IMR-90 (cell line): ENCODE data around the gene PTPRK. TPM values are rescaled to one million over a fixed set of nuclear protein-coding genes. Genes with fewer than 3 reads are reported as not detected.

Experiments
- ATAC-seq: fragments of 200-7000 bp; cut with Tn5 transposase; 2 replicates; pipeline ENCODE4 v1.9.1; 2020; ENCODE audit warnings: low read depth, mild to moderate bottlenecking, moderate library complexity
- BruUV-seq: library from RNA; stranded (reverse); fragments of 400-500 nt; replicated peaks from 2 replicates; lab custom pipeline; 2021; lab: Mats Ljungman, UMichigan
- CTCF ChIA-PET: fragments of 300-600 bp; formaldehyde crosslinking; extraction: SDS; loops from one replicate; lab custom pipeline; 2021; ENCODE audit warnings: antibody characterized with exemption; lab: Yijun Ruan, JAX
- POLR2A ChIA-PET: fragments of 300-600 bp; sonication (Branson Sonifier 250); formaldehyde crosslinking; loops from one replicate; lab custom pipeline; 2022; ENCODE audit warnings: antibody characterized with exemption; ENCODE audit not compliant: unreplicated experiment; lab: Charles Lee
- DNase-seq: peaks from one replicate; pipeline ENCODE4 v3.0.0; 2013
- H2AFZ ChIP-seq: replicated peaks from 2 replicates; pipeline ENCODE3; 2013; ENCODE audit warnings: low read length, mild to moderate bottlenecking; ENCODE audit not compliant: poor library complexity
- H2AK5ac ChIP-seq: 2 replicates; pipeline ENCODE4 v1.6.1; 2013; ENCODE audit warnings: low read depth, low read length, inconsistent platforms
- H2AK9ac ChIP-seq: replicated peaks from 2 replicates; pipeline ENCODE3; 2013; ENCODE audit warnings: mild to moderate bottlenecking, low read depth, low read length, moderate library complexity; ENCODE audit not compliant: poor library complexity
- H2BK120ac ChIP-seq: 2 replicates; pipeline ENCODE4 v1.6.1; 2013; ENCODE audit warnings: low read depth, low read length, inconsistent platforms
- H2BK15ac ChIP-seq: 3 replicates; pipeline ENCODE4 v1.6.1; 2013; ENCODE audit warnings: low read depth, low read length, inconsistent platforms
- H2BK20ac ChIP-seq: 2 replicates; pipeline ENCODE4 v1.6.1; 2013; ENCODE audit warnings: low read depth, mild to moderate bottlenecking, inconsistent platforms, low read length, moderate library complexity
- H2BK5ac ChIP-seq: 2 replicates; pipeline ENCODE4 v1.6.1; 2013; ENCODE audit warnings: mild to moderate bottlenecking, low read depth, low read length, inconsistent platforms; ENCODE audit not compliant: poor library complexity, severe bottlenecking
- H3K14ac ChIP-seq: replicated peaks from 2 replicates; pipeline ENCODE4 v1.6.1; 2013; ENCODE audit warnings: low read depth, low read length, inconsistent platforms
- H3K18ac ChIP-seq: 2 replicates; pipeline ENCODE4 v1.6.1; 2013; ENCODE audit warnings: low read depth, low read length, control low read depth
- H3K23ac ChIP-seq: 2 replicates; pipeline ENCODE4 v1.6.1; 2013; ENCODE audit warnings: low read depth, low read length, inconsistent platforms
- H3K27ac ChIP-seq: 2 replicates; pipeline ENCODE4 v1.5.1; 2013; ENCODE audit warnings: mild to moderate bottlenecking, control low read depth, low read length; ENCODE audit not compliant: insufficient read depth
- H3K27me3 ChIP-seq: 2 replicates; pipeline ENCODE4 v1.6.1; 2013; ENCODE audit warnings: low read length; ENCODE audit not compliant: control insufficient read depth, insufficient read depth
- H3K36me3 ChIP-seq: 2 replicates; pipeline ENCODE4 v1.6.1; 2013; ENCODE audit warnings: low read length, mixed read lengths; ENCODE audit not compliant: control insufficient read depth, insufficient read depth
- H3K4ac ChIP-seq: 2 replicates; pipeline ENCODE4 v1.6.1; 2013; ENCODE audit warnings: low read depth, low read length, inconsistent platforms
- H3K4me1 ChIP-seq: 2 replicates; pipeline ENCODE4 v1.6.1; 2013; ENCODE audit warnings: low read length, mixed read lengths; ENCODE audit not compliant: control insufficient read depth, insufficient read depth
- H3K4me2 ChIP-seq: 2 replicates; pipeline ENCODE4 v1.6.1; 2013; ENCODE audit warnings: low read depth, mild to moderate bottlenecking, control low read depth, low read length, moderate library complexity
- H3K4me3 ChIP-seq: 2 replicates; pipeline ENCODE4 v1.5.1; 2013; ENCODE audit warnings: low read depth, mild to moderate bottlenecking, control low read depth, low read length, moderate library complexity; ENCODE audit not compliant: insufficient read depth
- H3K56ac ChIP-seq: 2 replicates; pipeline ENCODE4 v1.6.1; 2013; ENCODE audit warnings: low read length, inconsistent platforms; ENCODE audit not compliant: insufficient read depth; ENCODE audit errors: extremely low read depth
- H3K79me1 ChIP-seq, 2 experiments: 2 replicates each; pipeline ENCODE4 v1.6.1; 2013; ENCODE audit warnings: low read length in 2 of 2, inconsistent platforms in 1 of 2, low read depth in 1 of 2
- H3K9ac ChIP-seq: 2 replicates; pipeline ENCODE4 v1.6.1; 2013; ENCODE audit warnings: low read depth, low read length, control low read depth
- H3K9me1 ChIP-seq: 2 replicates; pipeline ENCODE4 v1.6.1; 2013; ENCODE audit warnings: low read length, inconsistent platforms; ENCODE audit not compliant: insufficient read depth
- H3K9me3 ChIP-seq: 2 replicates; pipeline ENCODE4 v1.6.1; 2013; ENCODE audit warnings: low read length; ENCODE audit not compliant: control insufficient read depth, insufficient read depth
- H4K20me1 ChIP-seq: 2 replicates; pipeline ENCODE4 v1.6.1; 2013; ENCODE audit warnings: low read length, inconsistent platforms; ENCODE audit not compliant: insufficient read depth
- H4K5ac ChIP-seq: 2 replicates; pipeline ENCODE4 v1.6.1; 2013; ENCODE audit warnings: mild to moderate bottlenecking, low read depth, low read length, control low read depth
- H4K8ac ChIP-seq, 2 experiments: 2 replicates each; pipeline ENCODE4 v1.6.1; 2013; ENCODE audit warnings: low read depth in 2 of 2, low read length in 2 of 2, control low read depth in 1 of 2, inconsistent platforms in 1 of 2
- H4K91ac ChIP-seq: 2 replicates; pipeline ENCODE4 v1.6.1; 2013; ENCODE audit warnings: low read depth, low read length, inconsistent platforms; ENCODE audit not compliant: insufficient read depth
- BHLHE40 ChIP-seq: fragments of 150-350 bp; IDR thresholded peaks from 2 replicates; pipeline ENCODE4 v1.6.1; 2016; ENCODE audit warnings: mild to moderate bottlenecking, low read depth, low read length
- CTCF ChIP-seq: conservative IDR thresholded peaks from 2 replicates; pipeline ENCODE4 v1.5.1; 2012; ENCODE audit warnings: mild to moderate bottlenecking, low read depth, low read length, improper control_type of control experiment
- ELK1 ChIP-seq: fragments of 150-350 bp; IDR thresholded peaks from 2 replicates; pipeline ENCODE4 v1.6.1; 2016; ENCODE audit warnings: low read depth, mild to moderate bottlenecking, low read length, moderate library complexity, borderline replicate concordance
- FOS ChIP-seq: fragments of 150-350 bp; IDR thresholded peaks from 2 replicates; pipeline ENCODE4 v1.6.1; 2016; ENCODE audit warnings: low read depth, low read length
- MAFK ChIP-seq: IDR thresholded peaks from 2 replicates; pipeline ENCODE4 v1.6.1; 2012; ENCODE audit warnings: low read depth, low read length, improper control_type of control experiment
- MXI1 ChIP-seq: IDR thresholded peaks from 2 replicates; pipeline ENCODE4 v1.6.1; 2012; ENCODE audit warnings: low read depth, mild to moderate bottlenecking, low read length, moderate library complexity, borderline replicate concordance
- POLR2A ChIP-seq: IDR thresholded peaks from 2 replicates; pipeline ENCODE4 v1.6.1; 2012; ENCODE audit warnings: mild to moderate bottlenecking, low read depth, low read length
- SMC3 ChIP-seq: fragments of 150-350 bp; IDR thresholded peaks from 2 replicates; pipeline ENCODE4 v1.6.1; 2016; ENCODE audit warnings: low read depth, mild to moderate bottlenecking, antibody characterized with exemption, low read length, moderate library complexity
- USF2 ChIP-seq: fragments of 150-350 bp; IDR thresholded peaks from 2 replicates; pipeline ENCODE4 v1.6.1; 2017; ENCODE audit warnings: mild to moderate bottlenecking, antibody characterized with exemption, low read length, low read depth
- dilution Hi-C: fragments of 300-500 bp; cut with HindIII; formaldehyde crosslinking; loops from one replicate; pipeline ENCODE4 v1.14.3; 2018; ENCODE audit warnings: low sequenced_read_pairs; ENCODE audit not compliant: unreplicated experiment
- in situ Hi-C: fragments of 300-500 bp; cut with MboI; formaldehyde crosslinking; loops from 3 replicates; pipeline ENCODE4 v1.14.3; 2019; ENCODE audit warnings: low sequenced_read_pairs, inconsistent platforms, mixed read lengths
- intact Hi-C: fragments of 100-400 bp; cut with micrococcal nuclease; formaldehyde crosslinking; loops from 2 replicates; pipeline ENCODE4 v1.10.0; 2022
- polyA plus RNA-seq, 3 experiments: library from polyadenylated mRNA; depleted of rRNA; stranded (reverse); fragments of >200 nt; gene quantifications; 2 replicates each; pipeline ENCODE4 v1.2.3, GENCODE V29; 2012; ENCODE audit warnings: low replicate concordance in 1 of 3
- total RNA-seq: library from RNA; depleted of rRNA; stranded (reverse); fragments of >200 nt; gene quantifications from 2 replicates; pipeline ENCODE4 v1.2.3, GENCODE V29; 2012

Gene PTPRK
- total and polyA plus RNA-seq, 2 of the 4 experiments (the other 2 are of a cell fraction), result 18.0 to 80.8 TPM

- H3K79me1 ChIP-seq, result peaks cover 11 to 31% of the 10 kb centered on the region in 2 experiments
- dilution Hi-C loops (no loop called here), in situ Hi-C loops (no loop called here), intact Hi-C loops (loop anchor here (5.0 kb wide), 1 partner anchor 242 kb away; no protein-coding TSS in a partner anchor)
- ChIA-PET POLR2A (interaction anchor here (0.7 kb wide), 1 partner anchor 244 kb away, joined by 3 read pairs; the partner anchor contains the start of gene PTPRK), CTCF (no interaction called here)
- H2AK9ac ChIP-seq, result no peak overlapping the region
- no TSS peak for BruUV-seq
- H3K9me1 ChIP-seq, result no peaks in the 10 kb centered on the region
- no peak overlapping the region for H3K4me3 ChIP-seq
- H3K27me3 ChIP-seq, result no peaks in the 10 kb centered on the region
- H2AK5ac ChIP-seq, result no peak overlapping the region
- no peaks in the 10 kb centered on the region for H3K36me3 ChIP-seq
- H4K20me1 ChIP-seq, result peaks cover 7% of the 10 kb centered on the region; the same call in 1 of the 2 replicates
- H2BK120ac ChIP-seq, result no peak overlapping the region
- H2BK5ac ChIP-seq, result peak overlapping the region; percentile 61
- DNase-seq (no peak), ATAC-seq (0 out of 2 replicates have a peak, but pooled peaks have one; percentile 15)
- no peak overlapping the region for H3K9ac ChIP-seq
- H3K18ac ChIP-seq, result no peak overlapping the region
- no peak overlapping the region for H3K14ac ChIP-seq
- H3K27ac ChIP-seq, result no peak overlapping the region
- no peak overlapping the region for H3K4ac ChIP-seq
- no peak overlapping the region for H2BK15ac ChIP-seq
- no peaks in the 10 kb centered on the region for H3K9me3 ChIP-seq
- peaks cover 3% of the 10 kb centered on the region; the same call in 1 of the 2 replicates for H3K4me1 ChIP-seq
- H3K4me2 ChIP-seq, result no peak overlapping the region
- H4K8ac ChIP-seq, result no peak overlapping the region
- H3K56ac ChIP-seq, result no peak overlapping the region; the same call in 1 of the 2 replicates
- H4K5ac ChIP-seq, result no peak overlapping the region
- TF ChIP-seq ELK1 (no peak), CTCF (no peak), POLR2A (no peak), MAFK (no peak), BHLHE40 (no peak), MXI1 (no peak), USF2 (no peak), FOS (no peak), SMC3 (no peak)
- H3K23ac ChIP-seq, result no peak overlapping the region
- no peak overlapping the region for H4K91ac ChIP-seq
- no peak overlapping the region for H2AFZ ChIP-seq
- H2BK20ac ChIP-seq, result no peak overlapping the region
Observed at GRCh38 chr6:128275681-128276080, 244.7 kb downstream of the PTPRK start.
